ENCODE data around the gene MLLT10.

The MLLT10 gene

DNA sequence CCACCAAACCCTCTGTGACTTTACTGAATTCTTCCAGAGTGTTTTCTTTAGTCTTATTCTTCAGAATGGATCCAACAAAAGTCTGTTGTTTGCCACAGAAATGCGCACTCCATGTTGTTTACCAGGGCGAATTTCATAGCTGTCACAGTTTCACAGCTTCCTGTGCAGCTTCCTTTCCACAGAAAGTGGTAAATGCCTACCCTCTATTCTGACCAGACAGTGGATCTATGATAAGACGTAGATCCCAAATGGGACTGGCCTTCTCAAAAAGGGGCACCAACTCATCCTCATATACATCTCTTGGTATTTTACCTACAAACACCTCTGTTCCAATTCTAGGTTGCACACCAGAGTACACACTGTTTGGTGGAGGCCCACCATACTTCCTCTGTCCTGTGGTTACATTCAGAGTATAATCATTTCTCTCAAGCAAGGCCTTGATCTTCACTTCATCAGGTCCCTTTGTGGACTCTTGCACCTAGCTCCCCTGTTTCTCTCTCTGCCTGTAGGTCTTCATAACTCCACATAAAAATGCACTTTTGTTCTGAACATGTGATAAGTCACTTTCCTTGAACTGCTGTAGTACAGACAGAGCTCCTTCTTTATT lies 91.7 kb downstream of the MLLT10 start (continued):
- TF ChIP-seq BACH2 (CRISPR knock-in tag; IDR thresholded peaks at IDR 0.05; ENCODE audit: borderline replicate concordance) (no peak), TOX (CRISPR knock-in tag; IDR thresholded peaks at IDR 0.05; ENCODE audit: borderline replicate concordance) (no peak), ZC3H10 (CRISPR knock-in tag; IDR thresholded peaks at IDR 0.05) (no peak)

DNA sequence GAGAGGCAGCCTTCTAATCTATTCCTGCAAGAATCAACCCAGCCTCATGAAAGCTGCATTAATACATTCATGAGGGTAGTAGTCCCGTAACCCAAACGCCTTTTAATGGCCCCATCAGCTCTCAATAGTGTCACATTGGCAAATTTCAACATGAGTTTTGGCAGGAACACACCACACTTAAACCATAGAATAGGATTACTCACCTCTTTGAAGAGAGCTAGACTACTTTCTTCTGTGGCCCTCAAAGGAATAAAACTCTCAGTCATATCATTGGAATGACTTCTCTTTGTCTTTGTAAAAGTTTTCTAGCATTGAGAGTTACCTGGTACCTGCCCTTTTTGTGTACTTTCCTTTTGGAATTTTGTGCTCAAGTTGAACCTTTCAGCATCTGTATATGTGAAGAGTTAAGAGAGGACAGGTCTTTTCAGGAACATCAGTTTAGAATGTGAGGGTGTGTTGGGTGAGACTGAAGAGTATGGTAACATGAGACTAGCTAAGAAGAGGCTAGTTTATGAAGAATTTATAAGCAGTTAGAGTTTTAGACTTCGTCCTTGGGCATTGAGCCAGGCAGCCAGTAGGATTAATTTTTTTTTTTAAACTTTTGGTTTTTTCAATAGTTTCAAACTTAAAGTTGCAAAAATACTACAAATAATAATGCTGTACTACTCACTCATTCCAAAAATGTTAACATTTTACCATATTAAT lies 92.6 kb downstream of the MLLT10 start:
- peak; percentile 37; the same call in 2 of the 3 replicates for ATAC-seq
- no peak for TF ChIP-seq RARB (CRISPR knock-in tag; IDR thresholded peaks at IDR 0.05)
- TF ChIP-seq ISL1 (CRISPR knock-in tag; IDR thresholded peaks at IDR 0.05): no peak
- no peak for TF ChIP-seq SNAI2 (CRISPR knock-in tag; IDR thresholded peaks at IDR 0.05)
- TF ChIP-seq, protein P1, sequence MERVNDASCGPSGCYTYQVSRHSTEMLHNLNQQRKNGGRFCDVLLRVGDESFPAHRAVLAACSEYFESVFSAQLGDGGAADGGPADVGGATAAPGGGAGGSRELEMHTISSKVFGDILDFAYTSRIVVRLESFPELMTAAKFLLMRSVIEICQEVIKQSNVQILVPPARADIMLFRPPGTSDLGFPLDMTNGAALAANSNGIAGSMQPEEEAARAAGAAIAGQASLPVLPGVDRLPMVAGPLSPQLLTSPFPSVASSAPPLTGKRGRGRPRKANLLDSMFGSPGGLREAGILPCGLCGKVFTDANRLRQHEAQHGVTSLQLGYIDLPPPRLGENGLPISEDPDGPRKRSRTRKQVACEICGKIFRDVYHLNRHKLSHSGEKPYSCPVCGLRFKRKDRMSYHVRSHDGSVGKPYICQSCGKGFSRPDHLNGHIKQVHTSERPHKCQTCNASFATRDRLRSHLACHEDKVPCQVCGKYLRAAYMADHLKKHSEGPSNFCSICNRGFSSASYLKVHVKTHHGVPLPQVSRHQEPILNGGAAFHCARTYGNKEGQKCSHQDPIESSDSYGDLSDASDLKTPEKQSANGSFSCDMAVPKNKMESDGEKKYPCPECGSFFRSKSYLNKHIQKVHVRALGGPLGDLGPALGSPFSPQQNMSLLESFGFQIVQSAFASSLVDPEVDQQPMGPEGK (CRISPR knock-in tag; IDR thresholded peaks at IDR 0.05; ENCODE audit: borderline replicate concordance): no peak
- no peak for TF ChIP-seq CSDC2 (CRISPR knock-in tag; IDR thresholded peaks at IDR 0.05)

DNA sequence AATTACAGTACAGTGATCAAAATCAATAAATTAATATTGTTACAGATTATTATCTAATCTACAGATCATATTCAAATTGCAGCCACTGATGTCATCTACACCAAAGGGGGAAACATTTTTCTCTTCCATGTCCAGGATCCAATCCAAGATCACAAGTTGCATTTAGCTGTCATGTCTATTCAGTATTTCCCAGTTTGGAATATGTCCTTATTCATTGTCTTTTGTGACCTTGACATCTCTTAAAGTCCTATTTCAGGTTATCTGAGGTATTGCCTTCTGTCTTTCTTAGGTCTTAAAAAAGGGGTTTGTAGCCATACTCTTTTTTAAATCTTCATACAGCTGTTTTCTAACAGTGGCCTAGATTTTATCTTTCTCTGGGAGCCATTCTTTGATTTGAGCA lies 93.3 kb downstream of the MLLT10 start:
- ATAC-seq: no peak
- TF ChIP-seq ZC3H10 (CRISPR knock-in tag; IDR thresholded peaks at IDR 0.05) (no peak), ZNF565 (CRISPR knock-in tag; conservative IDR thresholded peaks at IDR 0.05; ENCODE audit: low read depth) (no peak), BACH2 (CRISPR knock-in tag; IDR thresholded peaks at IDR 0.05; ENCODE audit: borderline replicate concordance) (no peak), ZFP30 (CRISPR knock-in tag; IDR thresholded peaks at IDR 0.05) (no peak), ESRRG (CRISPR knock-in tag; IDR thresholded peaks at IDR 0.05) (no peak), PPARA (CRISPR knock-in tag; IDR thresholded peaks at IDR 0.05; ENCODE audit: borderline replicate concordance) (no peak), ZNF70 (CRISPR knock-in tag; IDR thresholded peaks at IDR 0.05) (no peak)
- TF ChIP-seq, protein P2, sequence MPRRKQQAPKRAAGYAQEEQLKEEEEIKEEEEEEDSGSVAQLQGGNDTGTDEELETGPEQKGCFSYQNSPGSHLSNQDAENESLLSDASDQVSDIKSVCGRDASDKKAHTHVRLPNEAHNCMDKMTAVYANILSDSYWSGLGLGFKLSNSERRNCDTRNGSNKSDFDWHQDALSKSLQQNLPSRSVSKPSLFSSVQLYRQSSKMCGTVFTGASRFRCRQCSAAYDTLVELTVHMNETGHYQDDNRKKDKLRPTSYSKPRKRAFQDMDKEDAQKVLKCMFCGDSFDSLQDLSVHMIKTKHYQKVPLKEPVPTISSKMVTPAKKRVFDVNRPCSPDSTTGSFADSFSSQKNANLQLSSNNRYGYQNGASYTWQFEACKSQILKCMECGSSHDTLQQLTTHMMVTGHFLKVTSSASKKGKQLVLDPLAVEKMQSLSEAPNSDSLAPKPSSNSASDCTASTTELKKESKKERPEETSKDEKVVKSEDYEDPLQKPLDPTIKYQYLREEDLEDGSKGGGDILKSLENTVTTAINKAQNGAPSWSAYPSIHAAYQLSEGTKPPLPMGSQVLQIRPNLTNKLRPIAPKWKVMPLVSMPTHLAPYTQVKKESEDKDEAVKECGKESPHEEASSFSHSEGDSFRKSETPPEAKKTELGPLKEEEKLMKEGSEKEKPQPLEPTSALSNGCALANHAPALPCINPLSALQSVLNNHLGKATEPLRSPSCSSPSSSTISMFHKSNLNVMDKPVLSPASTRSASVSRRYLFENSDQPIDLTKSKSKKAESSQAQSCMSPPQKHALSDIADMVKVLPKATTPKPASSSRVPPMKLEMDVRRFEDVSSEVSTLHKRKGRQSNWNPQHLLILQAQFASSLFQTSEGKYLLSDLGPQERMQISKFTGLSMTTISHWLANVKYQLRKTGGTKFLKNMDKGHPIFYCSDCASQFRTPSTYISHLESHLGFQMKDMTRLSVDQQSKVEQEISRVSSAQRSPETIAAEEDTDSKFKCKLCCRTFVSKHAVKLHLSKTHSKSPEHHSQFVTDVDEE (CRISPR knock-in tag; IDR thresholded peaks at IDR 0.05): no peak
- TF ChIP-seq, protein P3, sequence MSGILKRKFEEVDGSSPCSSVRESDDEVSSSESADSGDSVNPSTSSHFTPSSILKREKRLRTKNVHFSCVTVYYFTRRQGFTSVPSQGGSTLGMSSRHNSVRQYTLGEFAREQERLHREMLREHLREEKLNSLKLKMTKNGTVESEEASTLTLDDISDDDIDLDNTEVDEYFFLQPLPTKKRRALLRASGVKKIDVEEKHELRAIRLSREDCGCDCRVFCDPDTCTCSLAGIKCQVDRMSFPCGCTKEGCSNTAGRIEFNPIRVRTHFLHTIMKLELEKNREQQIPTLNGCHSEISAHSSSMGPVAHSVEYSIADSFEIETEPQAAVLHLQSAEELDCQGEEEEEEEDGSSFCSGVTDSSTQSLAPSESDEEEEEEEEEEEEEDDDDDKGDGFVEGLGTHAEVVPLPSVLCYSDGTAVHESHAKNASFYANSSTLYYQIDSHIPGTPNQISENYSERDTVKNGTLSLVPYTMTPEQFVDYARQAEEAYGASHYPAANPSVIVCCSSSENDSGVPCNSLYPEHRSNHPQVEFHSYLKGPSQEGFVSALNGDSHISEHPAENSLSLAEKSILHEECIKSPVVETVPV (CRISPR knock-in tag; IDR thresholded peaks at IDR 0.05): no peak
- TF ChIP-seq, protein P1 (CRISPR knock-in tag; IDR thresholded peaks at IDR 0.05; ENCODE audit: borderline replicate concordance): no peak

DNA sequence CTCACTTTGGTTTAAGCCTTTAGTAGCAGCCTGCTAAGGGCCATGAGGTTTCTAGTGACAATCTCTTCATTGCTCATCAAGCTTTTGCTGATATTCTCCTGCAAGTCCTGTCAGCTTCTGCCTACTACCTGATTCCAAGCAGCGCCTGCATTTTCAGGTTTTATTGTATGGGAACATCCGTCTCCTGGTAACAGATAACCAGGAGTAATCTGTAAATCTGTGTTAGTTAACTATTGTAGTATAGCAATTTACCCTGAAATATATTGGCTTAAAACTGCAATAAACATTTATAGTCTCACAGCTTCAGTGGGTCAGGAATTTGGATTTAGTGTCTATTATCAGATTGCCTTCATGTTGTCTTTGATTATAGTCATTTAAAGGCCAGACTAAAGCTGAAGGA lies 94.0 kb downstream of the MLLT10 start:
- no peak for ATAC-seq
- TF ChIP-seq SNAI2 (CRISPR knock-in tag; IDR thresholded peaks at IDR 0.05): no peak
- TF ChIP-seq ZNF565 (CRISPR knock-in tag; conservative IDR thresholded peaks at IDR 0.05; ENCODE audit: low read depth): no peak
- TF ChIP-seq BACH2 (CRISPR knock-in tag; IDR thresholded peaks at IDR 0.05; ENCODE audit: borderline replicate concordance): no peak
- no peak for TF ChIP-seq ARNTL (CRISPR knock-in tag; IDR thresholded peaks at IDR 0.05; ENCODE audit: borderline replicate concordance, low read depth)
- TF ChIP-seq CSDC2 (CRISPR knock-in tag; IDR thresholded peaks at IDR 0.05): no peak
- no peak for TF ChIP-seq ZFP3 (CRISPR knock-in tag; IDR thresholded peaks at IDR 0.05)
- TF ChIP-seq, protein P2 (CRISPR knock-in tag; IDR thresholded peaks at IDR 0.05): no peak
- TF ChIP-seq, protein P1 (CRISPR knock-in tag; IDR thresholded peaks at IDR 0.05; ENCODE audit: borderline replicate concordance): no peak
- TF ChIP-seq TOX (CRISPR knock-in tag; IDR thresholded peaks at IDR 0.05; ENCODE audit: borderline replicate concordance): no peak
- TF ChIP-seq, protein P3 (CRISPR knock-in tag; IDR thresholded peaks at IDR 0.05): no peak
- no peak for TF ChIP-seq RARB (CRISPR knock-in tag; IDR thresholded peaks at IDR 0.05)
- TF ChIP-seq ZFP30 (CRISPR knock-in tag; IDR thresholded peaks at IDR 0.05): no peak
- TF ChIP-seq PPARA (CRISPR knock-in tag; IDR thresholded peaks at IDR 0.05; ENCODE audit: borderline replicate concordance): no peak
